Measurements from ENCODE around the gene SCGB1D2. TPM values are rescaled to one million over a fixed set of nuclear protein-coding genes. Genes with fewer than 3 reads are reported as not detected.

SCGB1D2 gene, protein sequence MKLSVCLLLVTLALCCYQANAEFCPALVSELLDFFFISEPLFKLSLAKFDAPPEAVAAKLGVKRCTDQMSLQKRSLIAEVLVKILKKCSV
- not detected in 5 replicates for total RNA-seq (2022; extraction: Qiagen RNA extraction; ENCODE audit: low read depth)

GRCh38 chr11:62242021-62242420 is at the start of gene SCGB1D2:
Gene SCGB1D2 (plus strand): TSS chr11:62242239. CDS start chr11:62242308, 69 bp downstream.

GRCh38 chr11:62269654-62270278 is 27.7 kb downstream of the SCGB1D2 start, which contains the start of gene SCGB2A2:
Gene SCGB2A2 (plus strand): TSS chr11:62270158. CDS start chr11:62270217, 59 bp downstream.

Other genes starting within 250 kb of the SCGB1D2 start
- 47.3 to 60.0 TPM (median 51.1 TPM) in 5 replicates for gene INCENP, start 118.2 kb upstream of the SCGB1D2 start, total RNA-seq (2022; extraction: Qiagen RNA extraction; ENCODE audit: low read depth)
- gene SCGB1D1, start 52.0 kb upstream of the SCGB1D2 start, total RNA-seq (2022; extraction: Qiagen RNA extraction; ENCODE audit: low read depth): not detected in 5 replicates
- not detected in 5 replicates for gene SCGB2A1, start 33.6 kb upstream of the SCGB1D2 start, total RNA-seq (2022; extraction: Qiagen RNA extraction; ENCODE audit: low read depth)
- not detected in 5 replicates for gene SCGB2A2, start 27.9 kb downstream of the SCGB1D2 start, total RNA-seq (2022; extraction: Qiagen RNA extraction; ENCODE audit: low read depth)
- not detected in 5 replicates for gene SCGB1D4, start 56.8 kb downstream of the SCGB1D2 start, total RNA-seq (2022; extraction: Qiagen RNA extraction; ENCODE audit: low read depth)
- gene ASRGL1, start 95.2 kb downstream of the SCGB1D2 start, total RNA-seq (2022; extraction: Qiagen RNA extraction; ENCODE audit: low read depth): 7.1 to 16.1 TPM (median 11.8 TPM) in 5 replicates
- 0.39 TPM in 1 of 5 replicates, not detected in the others for gene SCGB1A1, start 176.8 kb downstream of the SCGB1D2 start, total RNA-seq (2022; extraction: Qiagen RNA extraction; ENCODE audit: low read depth)